GM18502 (cell line): ENCODE data around the gene AP3S2.
A peak's percentile ranks its signal among the peaks of the same experiment; 100 is the strongest.
"Not testable (repeated sequence)": the region's sequence is repeated elsewhere in the genome, so short reads cannot be mapped to it uniquely, and the experiment has no call there.

Experiments
- ATAC-seq: cut with Tn5 transposase; IDR thresholded peaks from one replicate; pipeline ENCODE4 v1.9.1; 2021; ENCODE audit warnings: mild to moderate bottlenecking; ENCODE audit not compliant: unreplicated experiment, poor library complexity

The AP3S2 gene

DNA sequence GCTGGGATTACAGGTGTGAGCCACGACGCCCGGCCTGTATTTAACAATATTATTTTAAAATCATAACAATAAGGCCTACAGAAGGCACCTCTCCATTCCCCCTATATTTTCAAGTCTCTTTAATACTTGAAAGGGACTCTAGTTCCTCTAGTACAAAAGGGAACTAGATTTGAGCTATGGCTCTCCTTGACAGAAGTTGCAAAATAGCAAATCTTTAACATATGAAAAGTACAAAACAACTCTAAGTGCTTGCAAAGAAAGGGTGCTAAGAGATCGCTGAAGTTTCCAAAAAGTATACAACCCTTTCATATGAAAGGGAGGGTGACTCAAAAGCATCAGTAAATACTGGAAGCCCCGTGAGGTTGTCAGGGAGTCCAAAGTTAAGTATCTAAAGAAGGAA is 23.8 kb downstream of the AP3S2 start:
- ATAC-seq = no peak

DNA sequence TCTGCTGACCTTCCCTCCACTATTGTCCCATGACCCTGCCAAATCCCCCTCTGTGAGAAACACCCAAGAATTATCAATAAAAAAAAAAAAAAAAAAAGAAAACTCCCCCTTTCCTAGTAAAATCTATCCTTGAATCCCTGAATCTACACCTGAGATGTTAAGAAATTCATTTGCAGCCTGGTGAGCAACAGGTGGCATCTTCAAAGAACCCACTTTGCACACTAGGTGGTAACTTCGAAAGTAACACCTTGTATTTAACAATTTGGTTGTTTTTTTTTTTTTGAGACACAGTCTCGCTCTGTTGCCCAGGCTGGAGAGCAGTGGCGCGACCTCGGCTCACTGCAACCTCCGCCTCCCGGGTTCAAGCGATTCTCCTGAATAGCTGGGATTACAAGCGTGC is 24.3 kb downstream of the AP3S2 start:
- ATAC-seq = not testable (repeated sequence)

DNA sequence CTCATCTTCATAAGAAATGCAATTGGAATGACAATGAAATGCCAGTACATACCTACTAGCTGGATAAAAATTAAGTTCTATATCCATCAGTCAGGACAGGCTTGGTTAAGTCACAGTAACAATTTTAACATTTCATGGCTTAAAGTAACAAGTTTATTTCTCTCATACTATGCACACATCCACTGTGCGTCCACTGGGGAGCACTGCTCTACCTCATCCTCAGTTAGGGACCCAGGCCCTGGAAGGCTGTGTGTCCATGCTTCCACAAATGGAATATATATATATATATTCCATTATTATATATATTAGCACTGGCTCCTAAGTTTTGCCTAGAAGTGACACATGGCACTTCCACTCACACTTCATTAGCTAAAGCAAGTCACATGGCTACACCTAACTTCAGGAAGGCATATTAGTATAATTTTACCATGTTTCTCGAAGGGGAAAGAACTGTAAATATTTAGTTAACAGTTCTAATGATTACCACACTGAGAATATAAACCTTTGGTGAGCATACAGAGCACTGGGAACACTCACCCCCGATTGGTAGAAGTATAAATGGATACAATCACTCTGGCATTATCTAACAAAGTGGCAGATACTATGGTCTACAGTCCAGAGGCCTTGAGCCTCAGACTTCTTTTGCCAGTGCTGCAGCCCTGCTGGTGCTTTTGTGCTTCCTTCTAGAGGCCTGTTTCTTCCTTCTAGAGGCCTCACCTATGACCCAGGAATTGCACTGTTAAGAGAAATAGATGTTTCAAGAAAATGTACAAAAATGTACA is 28.6 kb downstream of the AP3S2 start:
- no peak for ATAC-seq

DNA sequence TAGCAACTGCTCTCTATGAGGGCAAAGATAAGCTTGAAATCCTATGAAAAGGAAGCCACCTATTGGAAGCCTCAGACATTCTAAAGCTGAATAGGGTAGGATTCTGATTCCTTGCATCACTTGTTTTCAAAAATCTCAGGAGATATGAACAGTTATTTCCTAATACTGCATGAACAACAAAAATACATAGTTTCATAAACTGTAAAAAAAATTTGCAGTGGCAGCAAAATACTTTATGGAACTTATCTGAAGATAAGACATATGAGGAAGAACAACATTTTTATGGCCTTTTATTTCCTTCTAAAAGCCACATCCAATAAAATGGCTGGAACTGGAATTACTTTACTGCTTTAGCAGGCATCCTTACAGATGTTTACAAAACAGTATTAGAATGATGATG is 29.9 kb downstream of the AP3S2 start:
- no peak for ATAC-seq

DNA sequence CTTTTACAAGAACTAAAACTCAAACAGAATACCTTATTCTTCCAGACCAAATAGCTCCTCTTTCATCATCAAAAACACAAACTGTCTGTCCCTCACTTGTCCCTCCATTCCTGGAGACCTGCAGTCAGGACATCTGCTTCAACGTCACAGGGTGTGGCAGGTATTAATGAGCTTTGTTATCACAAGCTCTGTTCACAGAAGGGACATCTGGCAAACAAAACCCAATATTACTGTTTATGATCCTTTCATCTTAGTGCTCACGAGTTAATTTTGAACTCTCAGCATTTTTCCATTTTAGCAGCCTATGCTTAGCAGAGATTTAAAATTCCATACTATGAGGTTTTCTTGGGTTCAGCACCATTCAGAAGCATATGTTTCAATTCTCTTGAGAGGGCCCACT is 32.9 kb downstream of the AP3S2 start:
- ATAC-seq = no peak

DNA sequence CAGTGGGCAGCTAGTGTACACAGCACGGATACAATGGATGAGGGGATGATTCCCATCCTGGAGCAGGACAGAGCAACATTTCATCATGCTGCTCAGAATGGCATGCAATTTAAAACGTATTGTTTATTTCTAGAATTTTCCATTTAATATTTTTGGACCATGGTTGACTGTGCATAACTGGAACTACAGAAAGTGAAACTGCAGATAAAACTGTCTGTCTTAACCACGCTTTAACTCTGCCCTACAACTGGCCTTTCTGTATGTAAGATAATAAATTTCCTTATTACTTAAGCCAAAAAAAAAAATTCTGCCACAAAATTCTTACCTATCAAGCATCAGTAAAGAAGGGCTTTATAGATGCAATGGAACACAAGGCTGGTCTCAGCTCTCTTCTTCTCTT is 33.4 kb downstream of the AP3S2 start:
- ATAC-seq = no peak

DNA sequence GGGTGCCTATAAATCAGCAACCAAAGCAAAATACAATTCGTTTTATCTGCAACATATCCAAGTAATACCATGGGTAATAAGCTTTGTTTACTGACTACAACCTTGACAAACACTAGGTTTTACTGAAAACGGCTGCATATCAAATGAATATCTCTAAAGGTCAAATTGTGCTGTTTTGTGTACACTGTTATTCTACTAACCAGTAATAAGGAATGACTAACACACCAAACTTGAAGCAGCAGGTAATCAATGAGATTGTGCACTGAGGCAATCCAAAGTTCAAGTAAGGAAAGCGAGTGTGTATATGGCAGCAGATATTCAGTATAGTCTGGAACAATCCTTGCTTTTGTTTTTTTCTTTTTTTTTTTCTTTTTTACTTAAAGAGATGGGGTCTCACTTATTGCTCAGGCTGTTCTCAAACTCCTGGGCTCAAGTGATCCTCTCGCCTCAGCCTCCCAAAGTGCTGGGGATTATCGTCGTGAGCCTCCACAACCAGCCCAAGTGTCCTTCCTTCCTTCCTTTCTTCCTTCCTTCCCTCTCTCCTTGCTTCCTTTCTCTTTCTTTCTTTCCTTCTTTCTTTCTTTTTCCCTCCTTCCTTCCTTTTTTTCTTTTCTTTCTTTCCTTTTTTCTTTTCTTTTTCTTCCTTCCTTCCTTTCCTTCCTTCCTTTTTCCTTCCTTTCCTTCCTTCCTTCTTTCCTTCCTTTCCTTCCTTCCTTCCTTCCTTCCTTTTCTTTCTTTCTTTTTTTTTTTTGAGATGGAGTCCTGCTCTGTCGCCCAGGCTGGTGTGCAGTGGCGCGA is 34.9 kb downstream of the AP3S2 start:
- ATAC-seq = no peak

DNA sequence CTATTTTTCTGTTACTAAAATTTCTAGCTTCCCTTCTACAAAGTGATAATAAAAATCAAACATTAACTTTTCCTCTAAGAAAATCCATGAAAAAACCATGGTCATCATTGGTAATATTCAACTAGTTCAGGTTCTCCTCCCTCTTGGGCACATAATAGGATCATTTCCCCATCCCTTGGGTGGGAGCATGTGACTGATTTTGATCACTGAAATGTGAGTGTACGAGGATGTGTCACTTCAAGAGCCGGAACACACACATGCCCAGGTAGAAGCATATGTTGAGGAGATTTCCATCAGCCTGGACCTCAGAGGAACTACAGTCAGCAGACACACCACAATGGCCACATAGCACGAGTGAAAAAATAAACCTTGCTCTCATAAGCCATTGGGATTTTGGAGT is 36.1 kb downstream of the AP3S2 start:
- ATAC-seq = no peak

DNA sequence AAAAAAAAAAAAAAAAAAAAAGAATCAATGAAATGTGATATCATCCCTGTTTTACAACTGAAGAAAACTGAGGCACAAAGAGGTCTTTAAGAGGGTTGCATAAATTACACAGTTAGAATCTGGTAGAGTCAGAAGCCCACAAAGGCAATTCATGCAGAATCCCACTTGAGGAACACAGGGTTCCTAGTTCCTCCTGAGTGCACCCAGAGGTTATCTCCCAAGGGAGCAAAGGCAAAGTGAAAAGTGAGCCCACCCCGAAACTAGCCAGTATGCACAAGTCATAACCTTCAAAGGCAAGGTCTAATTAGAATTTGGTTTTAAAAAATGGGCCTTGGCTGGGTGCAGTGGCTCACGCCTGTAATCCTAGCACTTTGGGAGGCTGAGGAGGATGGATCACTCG is 37.8 kb downstream of the AP3S2 start:
- ATAC-seq = no peak

DNA sequence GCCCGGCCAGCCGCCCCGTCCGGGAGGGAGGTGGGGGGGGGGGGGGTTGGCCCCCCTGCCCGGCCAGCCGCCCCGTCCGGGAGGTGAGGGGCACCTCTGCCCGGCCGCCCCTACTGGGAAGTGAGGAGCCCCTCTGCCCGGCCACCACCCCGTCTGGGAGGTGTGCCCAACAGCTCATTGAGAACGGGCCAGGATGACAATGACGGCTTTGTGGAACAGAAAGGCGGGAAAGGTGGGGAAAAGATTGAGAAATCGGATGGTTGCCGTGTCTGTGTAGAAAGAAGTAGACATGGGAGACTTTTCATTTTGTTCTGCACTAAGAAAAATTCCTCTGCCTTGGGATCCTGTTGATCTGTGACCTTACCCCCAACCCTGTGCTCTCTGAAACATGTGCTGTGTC is 38.9 kb downstream of the AP3S2 start:
- ATAC-seq = not testable (repeated sequence)

DNA sequence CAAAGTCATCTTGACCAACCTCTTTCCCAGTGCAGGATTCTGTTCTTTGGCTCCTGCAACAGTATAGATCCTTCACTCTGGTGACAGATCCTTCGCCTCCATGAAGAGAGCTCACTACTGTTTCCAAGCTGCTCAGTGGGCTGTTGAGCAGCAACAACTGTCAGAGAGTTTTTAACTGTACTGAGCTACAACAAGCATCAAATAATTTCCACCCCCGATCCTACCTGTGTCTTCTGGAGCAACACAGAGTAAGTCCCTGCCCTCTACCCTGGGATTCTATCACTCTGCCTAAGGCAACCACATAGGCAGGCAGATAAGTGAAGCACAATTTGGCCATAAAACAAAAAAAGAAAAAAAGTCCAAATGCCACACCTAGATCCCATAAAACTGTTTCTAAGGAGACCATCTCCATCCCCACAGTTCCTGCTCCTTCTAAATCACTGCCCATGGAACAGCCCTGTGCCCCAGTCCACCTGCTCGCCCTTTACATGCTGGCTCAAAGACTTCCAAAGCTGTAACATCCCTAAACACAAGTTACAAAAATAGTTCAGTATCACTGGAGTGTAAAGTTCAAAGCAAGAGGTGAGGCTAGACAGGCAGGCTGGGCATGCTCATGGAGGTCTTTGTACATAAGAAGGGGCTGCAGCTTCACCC is 41.3 kb downstream of the AP3S2 start:
- no peak for ATAC-seq

DNA sequence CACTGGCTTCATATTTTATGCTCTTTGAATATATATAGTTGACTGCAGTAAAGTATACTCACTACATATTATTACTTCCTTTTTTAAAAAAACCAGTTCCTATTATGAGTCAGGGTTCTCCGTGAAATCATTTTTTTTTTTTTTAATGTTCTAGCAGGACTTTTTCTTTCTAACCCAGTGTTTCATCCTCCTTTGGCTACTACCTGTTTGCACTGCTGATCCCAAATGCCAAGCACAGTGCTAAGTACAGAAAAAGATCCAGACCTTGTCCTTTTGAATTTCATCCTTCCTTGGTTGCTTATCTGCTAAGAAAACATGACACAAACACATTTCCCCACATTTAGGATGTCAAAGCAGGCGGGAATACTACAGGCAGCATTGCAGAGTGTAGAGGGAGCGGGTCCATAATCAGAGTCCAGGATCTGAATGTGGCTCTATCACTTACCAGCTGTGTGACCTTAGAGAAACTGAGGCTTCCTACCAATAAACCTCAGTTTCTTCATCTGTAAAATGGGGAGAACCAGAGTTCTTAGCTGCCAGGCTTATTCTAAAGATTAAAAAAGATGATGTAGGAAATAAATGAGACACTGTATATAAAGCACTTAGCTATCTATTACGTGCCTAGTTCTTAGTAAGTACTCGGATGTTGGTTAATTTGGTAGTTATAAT is 42.0 kb downstream of the AP3S2 start:
- peak; percentile 72 for ATAC-seq

DNA sequence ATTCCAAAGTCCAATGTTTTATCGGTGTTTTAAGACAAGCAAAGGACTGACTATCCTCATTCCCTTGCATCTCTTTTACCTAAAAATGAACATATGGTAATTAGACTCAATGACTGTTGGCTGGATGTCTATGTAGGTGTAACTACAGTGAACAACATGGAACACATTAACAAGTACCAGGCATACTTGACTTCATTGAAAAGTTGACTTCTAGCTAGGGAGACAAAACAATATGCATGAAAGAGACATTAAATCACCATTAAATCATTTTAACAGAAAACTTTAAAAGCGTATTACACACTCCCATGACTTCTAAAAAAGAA is 44.9 kb downstream of the AP3S2 start:
- ATAC-seq = no peak

DNA sequence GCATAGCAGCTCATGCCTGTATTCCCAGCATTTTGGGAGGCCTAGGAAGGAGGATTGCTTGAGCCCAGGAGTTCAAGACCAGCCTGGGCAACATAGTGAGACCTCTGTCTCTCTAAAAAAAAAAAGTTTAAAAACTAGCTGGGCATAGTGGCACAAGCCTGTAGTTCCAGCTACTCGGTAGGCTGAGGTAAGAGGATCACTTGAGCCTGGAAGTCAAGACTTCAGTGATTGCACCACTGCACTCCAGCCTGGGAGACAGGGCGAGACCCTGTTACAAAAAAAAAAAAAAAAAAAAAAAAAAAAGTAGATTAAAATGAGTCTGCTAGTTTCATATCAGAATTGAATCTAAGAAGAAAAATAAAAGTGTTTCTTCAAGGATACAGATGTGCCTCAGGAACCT is 46.7 kb downstream of the AP3S2 start:
- ATAC-seq = no peak

DNA sequence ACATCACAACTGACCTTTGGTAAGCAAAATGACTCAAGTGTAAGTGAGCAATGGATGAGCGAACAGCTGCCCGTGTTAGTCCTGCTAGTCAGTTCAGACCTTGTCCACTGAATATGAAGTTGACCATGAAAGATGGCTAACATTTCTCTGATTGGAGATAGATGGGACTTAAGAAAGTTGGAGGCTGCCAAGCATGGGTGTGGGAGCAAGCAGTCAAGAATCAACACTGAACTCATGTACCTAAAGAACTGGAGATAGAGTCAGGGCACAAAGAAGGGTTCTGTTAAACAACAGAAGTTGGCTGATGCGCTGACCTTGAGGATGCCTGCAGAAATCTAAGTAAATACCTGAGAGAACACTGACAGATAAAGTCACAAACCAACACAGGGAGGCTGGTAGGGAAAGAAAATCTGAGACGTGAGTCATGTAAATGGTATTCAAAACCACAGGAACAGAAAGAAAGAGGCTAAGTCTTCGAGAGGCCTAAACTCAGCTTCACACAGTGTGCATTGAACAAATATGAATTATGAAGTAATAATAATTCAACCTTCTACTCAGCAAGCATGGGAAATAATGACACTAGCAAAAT is 48.4 kb downstream of the AP3S2 start:
- no peak for ATAC-seq

DNA sequence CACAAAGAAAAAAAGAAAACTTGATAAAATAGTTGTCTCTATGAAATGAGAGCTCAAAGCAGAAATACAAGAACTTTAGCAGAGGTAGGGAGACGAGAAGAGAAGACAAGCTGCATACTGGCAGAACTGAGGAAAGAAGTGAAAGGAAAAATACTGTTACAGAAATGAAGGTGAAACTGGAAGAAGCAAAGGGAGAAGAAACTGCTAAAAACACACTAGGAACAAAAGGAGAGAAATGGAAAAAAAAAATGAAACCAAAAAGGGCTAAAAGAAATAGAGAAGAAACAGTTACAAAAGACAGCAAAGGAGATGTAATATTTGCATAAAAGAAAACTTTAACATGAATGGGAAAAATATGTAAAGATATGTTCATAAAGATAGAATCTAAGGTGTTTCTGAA is 51.8 kb downstream of the AP3S2 start:
- no peak for ATAC-seq

DNA sequence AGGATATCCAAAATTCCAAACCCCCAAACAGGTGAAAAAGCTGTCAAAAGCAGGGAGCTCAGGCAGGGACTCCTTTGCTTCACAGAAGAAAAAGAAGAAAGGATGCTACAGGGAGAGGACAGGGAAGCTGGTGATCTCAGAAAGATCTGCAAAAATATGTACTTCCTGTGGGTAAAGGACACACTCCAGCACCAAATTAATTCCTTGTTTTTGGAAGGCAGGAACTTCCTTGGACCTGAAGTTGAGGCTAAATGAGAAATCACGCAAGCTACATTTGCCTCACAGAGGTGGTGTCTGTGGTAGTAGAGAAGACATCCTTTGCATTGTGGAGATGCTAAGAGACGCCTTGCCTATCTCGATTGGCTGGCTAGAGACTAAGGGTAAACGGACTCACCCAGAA is 52.5 kb downstream of the AP3S2 start:
- no peak for ATAC-seq

DNA sequence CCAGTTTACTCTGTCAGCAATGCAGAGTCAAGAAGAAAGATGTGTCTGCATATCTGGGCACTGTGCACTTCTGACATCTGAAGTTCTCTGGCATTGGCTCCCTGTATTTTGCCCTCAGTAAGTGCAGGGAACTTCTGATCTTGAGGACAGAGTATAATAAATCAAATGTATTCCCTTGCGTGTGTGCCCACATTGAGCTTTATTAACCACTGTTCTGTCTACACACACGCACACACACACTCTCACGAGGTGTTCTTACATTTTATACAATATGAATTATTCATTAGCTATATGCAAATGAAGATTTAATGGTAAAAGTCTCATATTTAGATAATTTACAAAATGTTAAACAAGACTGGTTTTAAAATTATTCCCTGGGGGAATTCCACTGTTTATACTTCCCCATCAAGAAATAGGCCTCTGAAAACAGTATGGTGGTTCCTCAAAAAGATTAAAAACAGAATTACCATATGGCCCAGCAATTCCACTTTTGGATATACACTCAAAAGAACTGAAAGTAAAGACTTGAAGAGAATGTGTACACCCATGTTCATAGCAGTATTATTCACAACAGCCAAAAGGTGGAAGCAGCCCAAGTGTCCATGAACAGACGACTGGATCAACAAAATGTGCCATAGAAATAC is 54.5 kb downstream of the AP3S2 start:
- no peak for ATAC-seq

DNA sequence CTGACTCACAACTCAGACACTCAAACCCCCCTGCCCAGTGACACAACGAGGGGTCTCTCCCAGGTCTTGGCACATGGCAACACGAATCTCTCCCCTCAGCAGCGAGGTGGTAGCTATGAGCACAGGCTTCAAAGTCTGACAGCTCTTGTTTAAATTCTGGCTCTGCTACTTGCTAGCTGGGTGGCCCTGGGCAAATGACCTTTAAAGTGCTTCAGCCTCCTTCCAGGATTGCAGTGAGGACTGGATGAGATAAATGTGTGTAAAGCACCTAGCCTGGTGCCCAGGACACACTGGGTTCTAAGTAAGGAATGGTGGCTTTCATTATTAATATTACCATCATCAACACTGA is 56.0 kb downstream of the AP3S2 start:
- ATAC-seq = no peak

DNA sequence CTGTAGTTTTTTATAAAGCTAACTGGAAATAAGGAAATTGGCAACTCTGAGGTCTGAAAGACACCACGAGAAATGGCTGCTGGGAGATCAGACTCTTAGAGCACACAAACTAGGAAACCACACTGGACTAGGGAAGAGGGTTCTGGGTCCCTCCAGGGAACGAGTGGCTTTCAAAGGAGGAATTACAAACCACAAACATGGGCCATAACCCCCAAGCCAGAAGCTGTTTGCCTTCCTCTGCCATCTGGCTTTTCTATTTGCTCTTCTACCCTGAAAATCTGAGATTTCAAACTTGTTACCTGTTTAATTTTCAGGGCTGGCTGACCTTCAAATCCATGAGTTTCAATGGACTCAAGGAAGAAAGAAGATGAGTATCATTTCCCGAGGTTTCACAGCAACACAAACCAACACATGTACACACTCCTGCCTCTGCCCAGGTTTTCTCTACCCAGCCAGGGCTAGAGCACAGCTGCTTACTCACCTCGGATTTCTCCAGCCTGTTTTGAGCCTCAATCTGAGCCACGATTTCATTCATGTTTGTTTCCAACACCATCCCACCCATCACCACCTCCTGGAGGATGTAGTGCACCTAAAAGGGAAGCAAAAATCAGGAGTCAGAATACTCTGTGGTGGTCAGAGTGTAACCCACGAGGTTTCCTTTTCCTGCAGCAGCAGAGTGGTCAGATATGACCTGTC is 56.5 kb downstream of the AP3S2 start:
- ATAC-seq = no peak
